ENCODE results near the gene ELMO3.

ELMO3 gene

GRCh38 chr16:67229906-67230808 lies 31.2 kb downstream of the ELMO3 start:
- Mint-ChIP-seq H3K27me3 (no peaks in the 10 kb centered on the region), H3K36me3 (ENCODE audit: insufficient read depth) (peaks cover 25% of the 10 kb centered on the region)
- ATAC-seq (replicated peaks; ENCODE audit: extremely low read depth, poor library complexity, severe bottlenecking) = no peak

GRCh38 chr16:67230809-67231660 lies 32.1 kb downstream of the ELMO3 start:
- H3K36me3 Mint-ChIP-seq (ENCODE audit: insufficient read depth) = peaks cover 23% of the 10 kb centered on the region

More at GRCh38 chr16:67229906-67230808, 31.2 kb downstream of the ELMO3 start:
- H3K4me3 Mint-ChIP-seq = no peak overlapping the region
- peaks cover 33% of the 10 kb centered on the region for H3K4me1 Mint-ChIP-seq
- no peak for DNase-seq (ENCODE audit: low spot score in 2 of 2)
- H3K27ac Mint-ChIP-seq (ENCODE audit: low read depth) = no peak overlapping the region
- H3K9me3 Mint-ChIP-seq = no peaks in the 10 kb centered on the region

GRCh38 chr16:67233596-67233995 lies 34.7 kb downstream of the ELMO3 start:
- Mint-ChIP-seq H3K27ac (ENCODE audit: low read depth) (no peak overlapping the region), H3K9me3 (no peaks in the 10 kb centered on the region)

More at GRCh38 chr16:67230809-67231660, 32.1 kb downstream of the ELMO3 start:
- no peaks in the 10 kb centered on the region for H3K9me3 Mint-ChIP-seq
- no peak for DNase-seq (ENCODE audit: low spot score in 2 of 2)
- H3K27ac Mint-ChIP-seq (ENCODE audit: low read depth) = no peak overlapping the region
- H3K27me3 Mint-ChIP-seq = no peaks in the 10 kb centered on the region
- no peak overlapping the region for H3K4me3 Mint-ChIP-seq
- ATAC-seq (replicated peaks; ENCODE audit: extremely low read depth, poor library complexity, severe bottlenecking) = no peak
- H3K4me1 Mint-ChIP-seq = peaks cover 27% of the 10 kb centered on the region

GRCh38 chr16:67234180-67234597 lies 35.3 kb downstream of the ELMO3 start:
- no peak overlapping the region for H3K27ac Mint-ChIP-seq (ENCODE audit: low read depth)
- H3K9me3 Mint-ChIP-seq = no peaks in the 10 kb centered on the region
- peaks cover 7% of the 10 kb centered on the region for H3K4me1 Mint-ChIP-seq
- H3K36me3 Mint-ChIP-seq (ENCODE audit: insufficient read depth) = peaks cover 19% of the 10 kb centered on the region
- H3K4me3 Mint-ChIP-seq = no peak overlapping the region
- no peak for DNase-seq (ENCODE audit: low spot score in 2 of 2)
- H3K27me3 Mint-ChIP-seq = no peaks in the 10 kb centered on the region
- ATAC-seq (replicated peaks; ENCODE audit: extremely low read depth, poor library complexity, severe bottlenecking) = no peak

More at GRCh38 chr16:67233596-67233995, 34.7 kb downstream of the ELMO3 start:
- Mint-ChIP-seq H3K4me3 (no peak overlapping the region), H3K4me1 (peaks cover 7% of the 10 kb centered on the region), H3K27me3 (no peaks in the 10 kb centered on the region), H3K36me3 (ENCODE audit: insufficient read depth) (peaks cover 19% of the 10 kb centered on the region)
- DNase-seq (ENCODE audit: low spot score in 2 of 2) (no peak), ATAC-seq (replicated peaks; ENCODE audit: extremely low read depth, poor library complexity, severe bottlenecking) (no peak)

GRCh38 chr16:67235816-67236562 lies 37.1 kb downstream of the ELMO3 start:
- peak in 1 of 2 donors; percentile 23 for DNase-seq (ENCODE audit: low spot score in 2 of 2)
- Mint-ChIP-seq H3K36me3 (ENCODE audit: insufficient read depth) (peaks cover 17% of the 10 kb centered on the region), H3K4me3 (peak overlapping the region; percentile 37)

GRCh38 chr16:67236563-67237395 lies 37.8 kb downstream of the ELMO3 start:
- Mint-ChIP-seq H3K9me3 (no peaks in the 10 kb centered on the region), H3K27me3 (no peaks in the 10 kb centered on the region), H3K4me3 (peak overlapping the region; percentile 37), H3K36me3 (ENCODE audit: insufficient read depth) (peaks cover 17% of the 10 kb centered on the region), H3K4me1 (peaks cover 12% of the 10 kb centered on the region), H3K27ac (ENCODE audit: low read depth) (peak overlapping the region; percentile 90)
- ATAC-seq (replicated peaks; ENCODE audit: extremely low read depth, poor library complexity, severe bottlenecking) (peak; percentile 70), DNase-seq (ENCODE audit: low spot score in 2 of 2) (peak; percentile 61 to 62)

More at GRCh38 chr16:67235816-67236562, 37.1 kb downstream of the ELMO3 start:
- peak; percentile 59 for ATAC-seq (replicated peaks; ENCODE audit: extremely low read depth, poor library complexity, severe bottlenecking)
- Mint-ChIP-seq H3K9me3 (no peaks in the 10 kb centered on the region), H3K4me1 (peaks cover 7% of the 10 kb centered on the region), H3K27ac (ENCODE audit: low read depth) (peak overlapping the region; percentile 90), H3K27me3 (no peaks in the 10 kb centered on the region)

GRCh38 chr16:67237396-67238277 lies 38.7 kb downstream of the ELMO3 start:
- Mint-ChIP-seq H3K4me1 (peaks cover 16% of the 10 kb centered on the region), H3K9me3 (no peaks in the 10 kb centered on the region), H3K4me3 (no peak overlapping the region), H3K27ac (ENCODE audit: low read depth) (peak overlapping the region; percentile 69), H3K36me3 (ENCODE audit: insufficient read depth) (peaks cover 17% of the 10 kb centered on the region), H3K27me3 (no peaks in the 10 kb centered on the region)
- ATAC-seq (replicated peaks; ENCODE audit: extremely low read depth, poor library complexity, severe bottlenecking) = no peak
- DNase-seq (ENCODE audit: low spot score in 2 of 2) = no peak

GRCh38 chr16:67238278-67238575 lies 39.3 kb downstream of the ELMO3 start:
- DNase-seq (ENCODE audit: low spot score in 2 of 2) (no peak), ATAC-seq (replicated peaks; ENCODE audit: extremely low read depth, poor library complexity, severe bottlenecking) (no peak)
- Mint-ChIP-seq H3K36me3 (ENCODE audit: insufficient read depth) (peaks cover 17% of the 10 kb centered on the region), H3K27ac (ENCODE audit: low read depth) (no peak overlapping the region), H3K9me3 (no peaks in the 10 kb centered on the region), H3K27me3 (no peaks in the 10 kb centered on the region), H3K4me3 (no peak overlapping the region), H3K4me1 (peaks cover 18% of the 10 kb centered on the region)

- Mint-ChIP-seq H3K4me3 (no peak overlapping the region), H3K36me3 (ENCODE audit: insufficient read depth) (peaks cover 14% of the 10 kb centered on the region), H3K27ac (ENCODE audit: low read depth) (no peak overlapping the region), H3K4me1 (peaks cover 20% of the 10 kb centered on the region), H3K9me3 (no peaks in the 10 kb centered on the region), H3K27me3 (no peaks in the 10 kb centered on the region)
- ATAC-seq (replicated peaks; ENCODE audit: extremely low read depth, poor library complexity, severe bottlenecking) (no peak), DNase-seq (ENCODE audit: low spot score in 2 of 2) (no peak)
These were observed 40.0 kb downstream of the ELMO3 start for GRCh38 chr16:67238806-67239470.

GRCh38 chr16:67240506-67240905 lies 41.6 kb downstream of the ELMO3 start:
- DNase-seq (ENCODE audit: low spot score in 2 of 2) (no peak), ATAC-seq (replicated peaks; ENCODE audit: extremely low read depth, poor library complexity, severe bottlenecking) (no peak)
- H3K4me3 Mint-ChIP-seq = no peak overlapping the region
- no peaks in the 10 kb centered on the region for H3K27me3 Mint-ChIP-seq
- peaks cover 36% of the 10 kb centered on the region for H3K4me1 Mint-ChIP-seq
- H3K9me3 Mint-ChIP-seq = no peaks in the 10 kb centered on the region
- H3K36me3 Mint-ChIP-seq (ENCODE audit: insufficient read depth) = peaks cover 8% of the 10 kb centered on the region
- no peak overlapping the region for H3K27ac Mint-ChIP-seq (ENCODE audit: low read depth)
